Mucosa of gallbladder (tissue), 1 donor: ENCODE measurements around the gene HSPA4L. TPM values are rescaled to one million over a fixed set of nuclear protein-coding genes. Genes with fewer than 3 reads are reported as not detected.

Source experiments
- DNase-seq: peaks from one replicate; pipeline ENCODE4 v3.0.0-alpha.2; 2020; ENCODE audit warnings: low spot score
- total RNA-seq: library from RNA; stranded (reverse); gene quantifications from one replicate; pipeline ENCODE4 v1.2.1, GENCODE V29; 2021
- donor health status: DM: no; HTN: no; CAD: no.

Gene HSPA4L
- total RNA-seq, 1 donor from 2014 or later: 13.1 TPM

- no peak for DNase-seq
Observed at GRCh38 chr4:127783955-127784770, 2.0 kb downstream of the HSPA4L start.

GRCh38 chr4:127788517-127788916 is 6.4 kb downstream of the HSPA4L start:
- no peak for DNase-seq

GRCh38 chr4:127791391-127791790 is 9.3 kb downstream of the HSPA4L start:
- DNase-seq: no peak

- no peak for DNase-seq
Observed at GRCh38 chr4:127793528-127793927, 11.4 kb downstream of the HSPA4L start.

GRCh38 chr4:127799711-127800110 is 17.6 kb downstream of the HSPA4L start:
- no peak for DNase-seq

- no peak for DNase-seq
Observed at GRCh38 chr4:127809173-127809800, 27.2 kb downstream of the HSPA4L start.

- no peak for DNase-seq
Observed at GRCh38 chr4:127810551-127810950, 28.4 kb downstream of the HSPA4L start.

GRCh38 chr4:127822430-127822829 is 40.3 kb downstream of the HSPA4L start:
- no peak for DNase-seq

GRCh38 chr4:127828121-127828520 is 46.0 kb downstream of the HSPA4L start:
- no peak for DNase-seq

- no peak for DNase-seq
Observed at GRCh38 chr4:127829014-127829413, 46.9 kb downstream of the HSPA4L start.

- DNase-seq: no peak
Observed at GRCh38 chr4:127832585-127832984, 50.5 kb downstream of the HSPA4L start.

- DNase-seq: no peak
Observed at GRCh38 chr4:127843704-127844600, 61.8 kb downstream of the HSPA4L start.

GRCh38 chr4:127844601-127845116 is 62.5 kb downstream of the HSPA4L start:
- DNase-seq: no peak

- no peak for DNase-seq
Observed at GRCh38 chr4:127846061-127846460, 63.9 kb downstream of the HSPA4L start.

GRCh38 chr4:127846765-127847164 is 64.6 kb downstream of the HSPA4L start:
- no peak for DNase-seq

- no peak for DNase-seq
Observed at GRCh38 chr4:127849505-127850234, 67.5 kb downstream of the HSPA4L start.

- DNase-seq: no peak
Observed at GRCh38 chr4:127852661-127853060, 70.5 kb downstream of the HSPA4L start.

- no peak for DNase-seq
Observed at GRCh38 chr4:127856196-127856812, 74.2 kb downstream of the HSPA4L start.

GRCh38 chr4:127856813-127857447 is 74.8 kb downstream of the HSPA4L start:
- no peak for DNase-seq

GRCh38 chr4:127857641-127858040 is 75.5 kb downstream of the HSPA4L start:
- no peak for DNase-seq
